ENCODE measurements around the gene JSRP1.

- TF ChIP-seq CTCF (tag by site-specific recombination; IDR thresholded peaks at IDR 0.05): no peak
- TF ChIP-seq REST (tag by site-specific recombination; IDR thresholded peaks at IDR 0.05): no peak
- 0 out of 2 replicates have a peak, but pooled peaks have one; percentile 2 for TF ChIP-seq ZNF146 (tag by site-specific recombination; IDR thresholded peaks at IDR 0.05)
- TF ChIP-seq ZNF335 (tag by site-specific recombination; conservative IDR thresholded peaks at IDR 0.05): no peak
These were observed 19.0 kb downstream of the JSRP1 start for GRCh38 chr19:2237051-2237868.

Measured in HEK293 (cell line).